IMR-90 (cell line): ENCODE results near the gene TGFBR2.

ENCODE experiments used
- MAZ ChIP-seq: IDR thresholded peaks from 2 replicates; pipeline ENCODE4 v1.6.1; 2012; ENCODE audit warnings: low read depth, mild to moderate bottlenecking, low read length, improper control_type of control experiment, moderate library complexity, borderline replicate concordance
- POLR2A ChIP-seq: IDR thresholded peaks from 2 replicates; pipeline ENCODE4 v1.6.1; 2012; ENCODE audit warnings: mild to moderate bottlenecking, low read depth, low read length
- TF ChIP-seq, protein P1 (sequence below): conservative IDR thresholded peaks from 2 replicates; pipeline ENCODE4 v1.5.1; 2012; ENCODE audit warnings: mild to moderate bottlenecking, low read depth, low read length, improper control_type of control experiment

GRCh38 chr3:30702038-30702827 is 95.8 kb downstream of the TGFBR2 start:
- TF ChIP-seq, protein P1, sequence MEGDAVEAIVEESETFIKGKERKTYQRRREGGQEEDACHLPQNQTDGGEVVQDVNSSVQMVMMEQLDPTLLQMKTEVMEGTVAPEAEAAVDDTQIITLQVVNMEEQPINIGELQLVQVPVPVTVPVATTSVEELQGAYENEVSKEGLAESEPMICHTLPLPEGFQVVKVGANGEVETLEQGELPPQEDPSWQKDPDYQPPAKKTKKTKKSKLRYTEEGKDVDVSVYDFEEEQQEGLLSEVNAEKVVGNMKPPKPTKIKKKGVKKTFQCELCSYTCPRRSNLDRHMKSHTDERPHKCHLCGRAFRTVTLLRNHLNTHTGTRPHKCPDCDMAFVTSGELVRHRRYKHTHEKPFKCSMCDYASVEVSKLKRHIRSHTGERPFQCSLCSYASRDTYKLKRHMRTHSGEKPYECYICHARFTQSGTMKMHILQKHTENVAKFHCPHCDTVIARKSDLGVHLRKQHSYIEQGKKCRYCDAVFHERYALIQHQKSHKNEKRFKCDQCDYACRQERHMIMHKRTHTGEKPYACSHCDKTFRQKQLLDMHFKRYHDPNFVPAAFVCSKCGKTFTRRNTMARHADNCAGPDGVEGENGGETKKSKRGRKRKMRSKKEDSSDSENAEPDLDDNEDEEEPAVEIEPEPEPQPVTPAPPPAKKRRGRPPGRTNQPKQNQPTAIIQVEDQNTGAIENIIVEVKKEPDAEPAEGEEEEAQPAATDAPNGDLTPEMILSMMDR: no peak
- TF ChIP-seq POLR2A (no peak), MAZ (no peak)
